Right atrium auricular region (tissue), 2 donors: ENCODE measurements around the gene GLYR1. TPM values are rescaled to one million over a fixed set of nuclear protein-coding genes. Genes with fewer than 3 reads are reported as not detected.

Source experiments
- DNase-seq: peaks from one replicate; pipeline ENCODE4 v3.0.0-alpha.2; 2019; ENCODE audit warnings: low spot score
- H3K27ac ChIP-seq, 2 donors: fragments of 200-600 bp; sonication (generic); 1 replicate in 1 of 2; 2 replicates in 1 of 2; pipeline ENCODE4 v1.5.1; 2016 to 2019
- H3K27me3 ChIP-seq, 2 donors: fragments of 200-600 bp; sonication (generic); one replicate each; pipeline versions ENCODE4 v1.5.1 to v1.6.0; 2017 to 2019
- H3K36me3 ChIP-seq: fragments of 200-600 bp; sonication (generic); one replicate; pipeline ENCODE4 v1.5.1; 2016
- H3K4me1 ChIP-seq, 2 donors: fragments of 200-600 bp; sonication (generic); one replicate each; pipeline versions ENCODE4 v1.5.1 to v1.6.0; 2017 to 2019
- H3K4me3 ChIP-seq, 2 donors: fragments of 200-600 bp; sonication (generic); 1 replicate in 1 of 2; 2 replicates in 1 of 2; pipeline ENCODE4 v1.5.1; 2017 to 2019; ENCODE audit warnings: mild to moderate bottlenecking in 1 of 2, moderate library complexity in 1 of 2
- H3K9me3 ChIP-seq, 2 donors: fragments of 200-600 bp; sonication (generic); one replicate each; pipeline ENCODE4 v1.5.1; 2019
- CTCF ChIP-seq, 2 donors: fragments of 200-600 bp; sonication (generic); IDR thresholded peaks; one replicate each; pipeline ENCODE4 v1.5.1; 2019; ENCODE audit warnings: antibody characterized with exemption in 2 of 2
- total RNA-seq, 2 donors: library from RNA; depleted of rRNA; stranded (reverse); fragments of >200 nt; gene quantifications; one replicate each; pipeline ENCODE4 v1.1.0, GENCODE V29; 2016

GLYR1 gene
- total RNA-seq, 2 donors from 2014 or later, result 37.4 to 39.4 TPM

- Histone ChIP-seq H3K4me3 (no peak overlapping the region), H3K9me3 (no peaks in the 10 kb centered on the region), H3K27me3 (no peaks in the 10 kb centered on the region), H3K27ac (no peak overlapping the region), H3K36me3 (peaks cover 8% of the 10 kb centered on the region), H3K4me1 (peaks cover 0 to 10% of the 10 kb centered on the region in 2 donors)
- TF ChIP-seq CTCF (IDR thresholded peaks at IDR 0.05), result no peak
- no peak for DNase-seq
Measured at GRCh38 chr16:4795828-4796572, 51.1 kb downstream of the GLYR1 start.

- TF ChIP-seq CTCF (IDR thresholded peaks at IDR 0.05), result no peak
- H3K36me3 ChIP-seq, result peaks cover 8% of the 10 kb centered on the region
- no peaks in the 10 kb centered on the region for H3K9me3 ChIP-seq
- H3K27ac ChIP-seq, result no peak within 1 kb of the TSS
- peaks cover 0 to 3% of the 10 kb centered on the region in 2 donors for H3K4me1 ChIP-seq
- no peaks in the 10 kb centered on the region for H3K27me3 ChIP-seq
- DNase-seq, result no peak
- no peak within 1 kb of the TSS for H3K4me3 ChIP-seq
Measured at GRCh38 chr16:4795181-4795827, 51.8 kb downstream of the GLYR1 start, which contains the start of gene SMIM22. Gene SMIM22, plus strand, starts transcription at chr16:4795369. Its CDS starts 366 bp downstream, at chr16:4795735.

- no peak for TF ChIP-seq CTCF (IDR thresholded peaks at IDR 0.05)
- Histone ChIP-seq H3K36me3 (peaks cover 8% of the 10 kb centered on the region), H3K27me3 (no peaks in the 10 kb centered on the region), H3K4me3 (no peak overlapping the region), H3K9me3 (no peaks in the 10 kb centered on the region), H3K4me1 (no peaks in the 10 kb centered on the region), H3K27ac (no peak overlapping the region)
- no peak for DNase-seq
Measured at GRCh38 chr16:4792951-4793513, 54.1 kb downstream of the GLYR1 start.

GRCh38 chr16:4790871-4791270 is 56.2 kb downstream of the GLYR1 start:
- Histone ChIP-seq H3K9me3 (no peaks in the 10 kb centered on the region), H3K4me1 (no peaks in the 10 kb centered on the region), H3K27me3 (no peaks in the 10 kb centered on the region), H3K36me3 (no peaks in the 10 kb centered on the region), H3K4me3 (no peak overlapping the region), H3K27ac (no peak overlapping the region)
- DNase-seq, result no peak
- TF ChIP-seq CTCF (IDR thresholded peaks at IDR 0.05), result no peak

GRCh38 chr16:4790261-4790660 is 56.8 kb downstream of the GLYR1 start:
- DNase-seq, result no peak
- no peak for TF ChIP-seq CTCF (IDR thresholded peaks at IDR 0.05)
- H3K4me1 ChIP-seq, result no peaks in the 10 kb centered on the region
- no peaks in the 10 kb centered on the region for H3K9me3 ChIP-seq
- H3K4me3 ChIP-seq, result no peak overlapping the region
- H3K27me3 ChIP-seq, result no peaks in the 10 kb centered on the region
- no peak overlapping the region for H3K27ac ChIP-seq
- no peaks in the 10 kb centered on the region for H3K36me3 ChIP-seq
